Measurements from ENCODE around the gene RIPK4. TPM values are rescaled to one million over a fixed set of nuclear protein-coding genes. Genes with fewer than 3 reads are reported as not detected.

Gene RIPK4
- total RNA-seq, 1 donor from 2014 or later = not detected

DNA sequence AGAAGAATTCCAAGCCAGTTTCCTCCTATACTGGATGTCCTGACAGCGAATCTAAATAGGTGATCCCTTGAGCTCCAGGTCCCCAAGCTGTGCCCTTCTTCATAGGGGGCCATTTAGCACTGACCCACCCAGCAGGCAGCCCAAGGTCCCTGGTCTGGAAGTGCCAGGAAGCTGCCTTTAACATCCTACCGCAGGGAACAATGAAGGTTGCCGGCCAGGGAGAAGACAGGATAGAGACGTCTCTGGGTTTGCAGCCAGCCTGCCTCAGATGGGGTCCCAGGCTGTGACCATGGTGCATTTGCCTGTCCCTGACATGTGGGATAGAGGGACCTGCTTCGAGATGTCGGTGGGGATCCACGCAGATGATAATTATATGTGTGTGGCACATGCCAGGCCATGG lies 2.7 kb upstream of the RIPK4 start:
- no peak for DNase-seq (ENCODE audit: low read depth, low spot score)

DNA sequence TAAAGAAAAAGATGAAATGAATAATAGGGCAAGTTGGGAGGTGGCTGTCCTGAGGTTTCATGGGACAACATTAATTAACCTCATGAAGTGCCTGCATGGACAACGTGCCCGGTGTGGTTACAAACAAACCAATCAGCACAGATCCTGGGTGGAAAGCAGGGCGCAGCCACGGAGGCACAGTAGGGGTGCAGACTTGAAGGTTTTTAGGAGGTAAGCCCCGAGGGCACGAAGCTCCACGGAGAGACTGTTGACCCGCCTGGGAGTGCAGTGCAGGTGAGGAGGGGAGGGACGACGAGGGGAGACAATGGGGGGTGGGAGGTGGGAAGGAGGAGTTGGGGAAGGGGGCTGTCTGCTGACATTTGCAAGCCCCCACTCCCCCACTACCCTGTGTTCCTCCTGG lies 2.3 kb upstream of the RIPK4 start:
- DNase-seq (ENCODE audit: low read depth, low spot score) = no peak

DNA sequence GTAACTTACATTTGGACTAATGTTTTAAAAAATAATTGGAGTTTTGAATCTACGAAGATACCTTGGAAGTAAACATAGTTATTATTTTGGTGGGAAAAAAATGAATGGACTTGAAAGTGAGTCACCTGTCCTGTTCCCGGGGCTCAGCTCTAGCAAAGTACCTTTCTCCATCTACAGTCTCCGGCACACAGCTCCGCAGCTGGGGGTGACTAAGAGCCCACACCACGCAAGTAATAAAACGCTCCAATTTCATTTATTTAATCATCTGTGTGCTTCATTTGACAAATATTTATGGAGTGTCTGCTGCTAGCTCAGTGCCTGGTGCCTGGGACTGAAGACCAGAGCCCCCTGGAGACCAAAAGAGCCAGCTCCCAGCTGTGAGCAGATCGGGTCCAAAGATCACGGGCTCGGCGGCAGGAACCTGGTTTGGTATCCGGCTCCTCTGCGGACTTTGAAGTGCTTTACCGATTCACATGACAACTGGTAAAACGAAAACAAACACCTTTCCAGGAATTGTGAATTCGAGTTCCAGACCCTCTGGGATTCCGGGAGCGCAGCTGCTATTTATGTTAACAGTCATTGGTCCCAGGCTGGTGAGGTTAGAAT lies 1.7 kb upstream of the RIPK4 start:
- DNase-seq (ENCODE audit: low read depth, low spot score) = no peak

GRCh38 chr21:41767606-41768436 lies 969 bp upstream of the RIPK4 start:
- DNase-seq (ENCODE audit: low read depth, low spot score) = no peak

DNA sequence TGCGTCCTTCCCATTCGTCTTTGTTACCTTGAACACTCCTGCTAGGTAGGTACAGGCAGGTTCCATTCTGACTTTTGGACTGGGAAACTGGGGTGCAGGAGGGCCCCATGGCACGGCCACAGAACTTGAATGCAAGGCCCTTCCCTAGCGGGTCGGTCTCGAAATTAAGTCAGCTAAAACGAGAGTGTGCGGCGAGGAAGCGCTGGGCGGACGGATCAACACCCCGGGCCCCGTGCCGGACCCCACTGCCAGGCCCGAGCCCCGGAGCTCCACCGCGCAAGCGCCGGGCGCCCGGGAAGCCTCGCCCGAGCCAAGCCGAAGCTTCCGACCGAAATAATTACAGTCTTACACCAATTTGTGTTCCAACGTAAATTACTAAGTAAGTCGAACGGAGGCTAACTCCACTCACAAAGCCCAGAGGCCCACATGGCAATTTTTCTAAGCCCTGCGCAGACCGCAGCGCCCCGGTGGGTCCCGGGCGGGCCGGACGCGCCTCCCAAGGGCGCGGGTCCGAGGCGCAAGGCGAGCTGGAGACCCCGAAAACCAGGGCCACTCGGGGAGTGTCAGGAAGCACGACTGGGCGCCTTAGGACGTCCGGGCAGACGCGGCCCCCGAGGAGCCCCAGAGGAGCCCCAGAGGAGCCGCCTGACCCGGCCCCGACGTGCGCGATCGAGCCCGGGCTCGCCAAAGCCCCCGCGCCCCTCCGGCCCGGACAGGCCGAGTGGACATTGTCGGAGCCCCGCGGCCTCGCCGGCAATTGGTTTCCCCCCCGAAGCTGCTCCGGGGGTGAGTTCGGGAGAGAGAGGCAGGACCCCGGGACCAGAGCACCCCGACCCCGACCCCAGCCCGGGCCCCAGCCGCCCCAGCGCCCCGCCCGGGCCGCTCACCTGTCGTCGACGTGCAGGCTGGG lies 624 bp downstream of the RIPK4 start:
- DNase-seq (ENCODE audit: low read depth, low spot score) = no peak

DNA sequence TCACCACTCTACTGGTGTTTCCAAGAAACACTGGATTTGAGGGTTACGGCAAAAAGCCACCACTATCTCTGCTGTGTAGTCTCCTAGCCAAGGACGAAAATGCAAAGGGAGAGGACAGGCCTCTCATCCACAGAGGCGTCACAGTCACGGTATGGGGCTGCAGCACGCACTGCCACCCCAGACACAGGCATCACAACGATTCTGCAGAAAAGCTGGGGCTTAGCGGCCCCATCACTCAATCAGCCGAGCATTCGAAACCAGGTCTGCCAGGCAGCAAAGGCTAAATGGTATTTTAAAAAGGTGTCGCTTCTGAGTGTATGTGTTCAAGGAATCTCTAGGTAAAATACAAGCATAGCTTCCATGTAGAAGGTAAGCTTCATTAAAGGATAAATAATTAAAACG lies 1.4 kb downstream of the RIPK4 start:
- DNase-seq (ENCODE audit: low read depth, low spot score) = no peak

DNA sequence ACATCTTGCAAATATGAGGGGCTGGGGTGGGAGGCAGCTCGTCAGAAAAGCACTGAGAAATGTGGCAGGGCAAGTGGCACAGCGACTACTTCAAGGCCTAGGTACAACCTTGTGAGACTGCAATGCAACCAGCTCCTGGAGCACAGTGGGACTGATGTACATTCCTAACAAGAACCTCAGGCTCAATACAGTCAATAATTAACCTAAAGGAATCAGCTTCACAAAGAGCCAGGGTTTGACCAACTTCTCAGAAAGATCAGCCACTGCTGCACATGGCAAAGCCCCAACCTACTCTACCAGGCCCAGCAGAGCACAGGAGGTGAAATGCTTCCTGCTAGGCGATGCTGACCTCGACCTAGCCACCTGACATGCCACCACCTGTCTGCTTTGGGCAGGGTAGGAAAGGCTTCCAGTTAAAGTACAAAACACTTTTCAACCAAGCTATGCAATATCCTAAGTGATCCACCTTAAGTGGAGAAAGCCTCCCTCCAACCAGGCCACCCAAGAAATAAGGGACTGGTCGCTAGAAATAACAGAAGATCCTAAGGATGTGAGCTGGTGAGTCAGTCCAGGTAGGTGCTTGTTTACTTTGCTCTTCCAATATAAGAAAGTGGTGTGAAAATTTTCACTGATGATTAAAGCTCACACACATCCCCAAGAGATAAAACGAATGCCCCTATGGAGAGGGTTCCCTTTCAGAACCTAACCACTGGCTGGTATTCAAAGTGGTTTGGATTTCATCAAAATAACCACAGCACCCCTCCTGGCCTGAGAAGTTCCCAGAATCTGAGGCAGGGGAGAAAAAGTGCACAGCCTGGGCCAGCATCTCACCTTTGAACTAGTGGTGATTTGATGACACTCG lies 2.1 kb downstream of the RIPK4 start:
- DNase-seq (ENCODE audit: low read depth, low spot score) = no peak

DNA sequence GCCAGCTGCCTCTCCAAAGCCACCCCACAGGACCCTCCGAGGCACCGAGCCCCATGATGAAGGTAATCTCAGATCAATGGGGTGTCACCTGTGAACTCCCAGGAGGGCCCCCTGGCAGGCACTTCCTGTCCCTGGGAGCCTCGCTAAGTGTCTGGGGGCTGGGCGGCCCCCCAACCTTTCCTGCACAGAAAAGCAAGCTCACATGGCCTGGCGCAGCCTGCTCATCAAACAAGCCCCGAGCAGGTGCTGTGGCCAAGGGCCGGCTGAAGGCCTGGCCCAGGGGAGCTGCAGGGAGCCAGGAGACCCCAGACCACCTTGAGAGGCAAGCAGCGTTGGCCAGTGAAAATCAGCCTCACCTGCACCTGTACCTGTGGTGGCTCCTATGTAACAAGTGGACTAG lies 2.9 kb downstream of the RIPK4 start:
- DNase-seq (ENCODE audit: low read depth, low spot score) = no peak

DNA sequence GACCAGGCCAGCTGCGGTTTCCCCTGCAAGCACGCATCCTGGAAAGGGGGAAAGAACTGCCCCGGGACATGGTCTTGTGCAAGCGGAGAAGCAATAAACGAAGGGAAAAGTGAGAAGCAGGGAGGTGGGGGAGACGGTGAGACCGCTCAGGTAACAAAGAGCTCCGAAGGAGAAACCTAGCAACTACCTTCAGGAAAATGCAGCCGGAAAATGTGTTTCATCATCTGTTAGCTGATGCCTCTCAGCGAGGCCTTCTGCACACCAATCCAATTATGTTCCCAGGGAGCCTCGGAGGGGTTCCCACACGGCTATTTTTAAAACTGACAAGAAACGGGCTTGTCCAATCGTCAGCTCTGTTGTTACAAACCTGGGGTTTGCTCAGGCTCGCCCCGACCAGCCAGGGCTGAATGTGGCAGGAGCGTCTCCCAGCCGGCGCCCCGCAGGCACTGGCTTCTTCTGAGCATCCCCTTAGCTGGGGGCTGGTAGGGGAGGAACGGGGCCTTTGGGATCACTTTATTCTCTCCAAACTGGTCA lies 3.4 kb downstream of the RIPK4 start:
- no peak for DNase-seq (ENCODE audit: low read depth, low spot score)

GRCh38 chr21:41762753-41763152 lies 4.1 kb downstream of the RIPK4 start:
- no peak for DNase-seq (ENCODE audit: low read depth, low spot score)

- no peak for DNase-seq (ENCODE audit: low read depth, low spot score)
Measured at GRCh38 chr21:41761934-41762635, 4.8 kb downstream of the RIPK4 start.

- no peak for DNase-seq (ENCODE audit: low read depth, low spot score)
Measured at GRCh38 chr21:41761211-41761933, 5.5 kb downstream of the RIPK4 start.

DNA sequence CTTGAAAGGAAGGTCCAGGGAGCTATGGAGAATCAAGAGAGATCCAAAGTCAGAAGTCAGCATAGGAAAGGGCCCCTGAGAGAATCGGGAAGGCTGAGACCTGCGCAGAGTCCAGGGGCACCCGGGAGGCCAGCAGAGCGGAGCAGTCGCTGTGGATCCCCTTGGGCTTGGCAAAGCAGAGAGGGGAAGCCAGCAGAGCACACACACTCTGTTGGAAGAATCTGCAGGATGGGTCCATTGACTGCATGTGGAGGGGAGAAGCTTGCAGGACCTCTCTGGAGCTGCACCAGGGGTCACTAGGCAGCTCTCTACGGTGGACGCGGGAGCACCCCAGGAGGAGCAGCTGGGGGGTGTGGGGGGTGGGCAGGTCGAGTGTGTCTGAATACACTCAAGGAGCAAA lies 6.4 kb downstream of the RIPK4 start:
- DNase-seq (ENCODE audit: low read depth, low spot score) = no peak

DNA sequence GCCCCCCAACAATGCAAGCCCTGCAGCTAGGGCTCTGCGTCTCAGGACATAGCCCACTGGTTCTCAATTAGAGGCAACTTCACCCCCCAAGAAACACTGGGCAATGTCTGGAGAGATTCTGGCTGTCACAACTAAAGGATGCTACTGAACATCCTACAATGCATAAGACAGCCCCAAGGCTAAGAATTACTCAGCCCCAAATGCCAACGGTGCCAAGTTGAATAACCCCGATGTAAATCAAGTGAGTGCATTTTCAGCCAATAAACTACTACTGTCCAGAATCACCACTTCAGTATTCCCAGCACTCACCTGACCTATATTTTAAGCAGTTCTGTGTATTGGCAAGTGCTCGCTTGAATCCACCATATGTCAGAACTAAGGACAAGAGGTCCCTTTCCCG lies 6.9 kb downstream of the RIPK4 start:
- DNase-seq (ENCODE audit: low read depth, low spot score) = no peak

DNA sequence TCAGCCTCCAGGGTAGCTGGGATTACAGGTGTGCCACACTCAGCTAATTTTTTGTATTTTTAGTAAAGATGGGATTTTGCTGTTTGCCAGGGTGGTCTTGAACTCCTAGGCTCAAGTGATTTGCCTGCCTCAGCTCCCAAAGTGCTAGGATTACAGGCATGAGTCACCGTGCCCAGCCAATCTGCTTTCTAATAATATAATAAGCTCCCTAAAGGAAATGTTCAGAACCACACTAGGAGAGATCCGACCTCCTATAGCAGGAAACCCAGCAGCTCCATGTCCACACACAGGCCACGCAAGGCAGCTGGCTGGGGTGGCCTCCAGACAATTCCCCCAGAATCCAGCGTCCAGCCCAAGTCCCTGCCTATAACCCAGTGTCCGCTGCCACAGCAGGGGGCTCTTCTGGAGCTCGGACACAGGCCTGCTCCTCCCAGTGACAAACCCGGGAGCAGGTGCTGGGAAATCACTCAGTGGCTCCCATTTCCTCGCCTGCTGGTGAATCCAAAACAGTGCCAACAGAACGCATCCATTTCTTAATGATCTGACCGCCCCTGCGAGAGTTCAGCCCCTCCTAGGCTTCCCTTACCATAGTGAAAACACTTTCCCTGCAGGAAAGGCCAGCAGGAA lies 7.5 kb downstream of the RIPK4 start:
- no peak for DNase-seq (ENCODE audit: low read depth, low spot score)

- DNase-seq (ENCODE audit: low read depth, low spot score) = no peak
Measured at GRCh38 chr21:41758550-41758949, 8.3 kb downstream of the RIPK4 start.

GRCh38 chr21:41755934-41756773 lies 10.7 kb downstream of the RIPK4 start:
- DNase-seq (ENCODE audit: low read depth, low spot score) = no peak

DNA sequence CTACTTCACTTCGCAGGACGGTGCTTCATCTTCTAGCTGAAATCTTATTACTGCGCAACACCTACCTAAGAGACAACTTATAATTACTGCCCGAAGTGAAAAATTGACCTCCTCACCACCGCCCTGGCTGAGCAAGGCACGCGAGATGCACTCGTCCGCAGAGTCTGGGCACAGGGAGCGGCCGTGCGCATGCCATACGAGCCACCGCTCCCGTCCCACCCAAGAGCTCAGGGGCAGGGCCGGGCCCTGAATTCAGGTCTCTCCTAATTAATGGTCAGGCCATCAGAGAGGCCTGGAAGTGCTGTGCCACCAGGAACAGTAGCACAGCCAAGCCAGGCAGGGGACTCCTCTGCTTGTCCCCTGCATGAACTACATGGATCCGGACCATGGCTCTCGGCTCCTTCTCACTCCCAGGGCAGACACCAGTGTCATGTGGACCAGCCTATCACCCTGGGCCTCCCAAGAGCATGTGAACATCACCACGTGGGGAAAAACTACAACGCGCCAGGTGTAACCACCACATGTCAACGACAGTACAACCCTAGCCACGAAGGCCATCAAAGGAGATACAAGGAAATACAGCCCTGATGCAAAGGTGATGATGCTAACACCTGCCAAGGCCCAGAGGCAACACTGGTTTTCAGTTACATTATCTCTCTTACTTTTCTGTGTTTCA lies 11.5 kb downstream of the RIPK4 start:
- DNase-seq (ENCODE audit: low read depth, low spot score) = no peak

Data from pulmonary artery endothelial cell (primary cell).